Thyroid gland (tissue), 4 donors: ENCODE measurements around the gene ZGPAT. TPM values are rescaled to one million over a fixed set of nuclear protein-coding genes. Genes with fewer than 3 reads are reported as not detected.

Experiments
- DNase-seq, 2 donors: peaks; one replicate each; pipeline ENCODE4 v3.0.0-alpha.2; 2019
- H3K27ac ChIP-seq, 3 donors: fragments of 200-600 bp; sonication (generic); 1 replicate in 2 of 3; 2 replicates in 1 of 3; pipeline ENCODE4 v1.5.1; 2016 to 2019; ENCODE audit warnings: mild to moderate bottlenecking in 1 of 3, moderate library complexity in 1 of 3
- H3K27me3 ChIP-seq: fragments of 200-600 bp; sonication (generic); one replicate; pipeline ENCODE4 v1.5.1; 2019
- H3K36me3 ChIP-seq, 2 donors: fragments of 200-600 bp; sonication (generic); one replicate each; pipeline ENCODE4 v1.5.1; 2016 to 2019
- H3K4me1 ChIP-seq, 2 donors: fragments of 200-600 bp; sonication (generic); one replicate each; pipeline ENCODE4 v1.5.1; 2017 to 2019
- H3K4me3 ChIP-seq, 3 donors: fragments of 200-600 bp; sonication (generic); replicated peaks in 1 of 3; 1 replicate in 2 of 3; 2 replicates in 1 of 3; pipeline ENCODE4 v1.5.1; 2016; ENCODE audit warnings: mild to moderate bottlenecking in 1 of 3
- H3K9me3 ChIP-seq: fragments of 200-600 bp; sonication (generic); one replicate; pipeline ENCODE4 v1.5.1; 2017
- POLR2A ChIP-seq, 2 donors: fragments of 450-650 bp; IDR thresholded peaks; one replicate each; pipeline ENCODE4 v1.6.1; 2017; ENCODE audit warnings: antibody characterized with exemption in 2 of 2, mild to moderate bottlenecking in 2 of 2, moderate library complexity in 1 of 2
- WGBS, 2 donors: methylation state at CpG; one replicate each; pipeline ENCODE4 v1.1.5; 2017; 5-methylcytosine and 5-hydroxymethylcytosine counted together
- intact Hi-C: fragments of 100-400 bp; cut with DNase I; formaldehyde crosslinking; loops from one replicate; pipeline ENCODE4 v1.15.1; 2023
- total RNA-seq, 4 donors: library from RNA; depleted of rRNA; stranded (reverse); fragments of >200 nt; gene quantifications; one replicate each; pipeline ENCODE4 v1.2.3, GENCODE V29; 2016
- TF ChIP-seq, protein P1 (sequence below), 6 experiments: fragments of 200-600 bp in 3 of 6; fragments of 450-650 bp in 3 of 6; sonication (generic) in 3 of 6; IDR thresholded peaks; one replicate each; pipeline ENCODE4 v1.5.1; 2016 to 2019; ENCODE audit warnings: antibody characterized with exemption in 6 of 6, mild to moderate bottlenecking in 2 of 6, inconsistent platforms in 1 of 6, moderate library complexity in 1 of 6

Gene ZGPAT
- total RNA-seq, 4 donors from 2014 or later: 27.7 to 36.3 (median 30.0) TPM

DNA sequence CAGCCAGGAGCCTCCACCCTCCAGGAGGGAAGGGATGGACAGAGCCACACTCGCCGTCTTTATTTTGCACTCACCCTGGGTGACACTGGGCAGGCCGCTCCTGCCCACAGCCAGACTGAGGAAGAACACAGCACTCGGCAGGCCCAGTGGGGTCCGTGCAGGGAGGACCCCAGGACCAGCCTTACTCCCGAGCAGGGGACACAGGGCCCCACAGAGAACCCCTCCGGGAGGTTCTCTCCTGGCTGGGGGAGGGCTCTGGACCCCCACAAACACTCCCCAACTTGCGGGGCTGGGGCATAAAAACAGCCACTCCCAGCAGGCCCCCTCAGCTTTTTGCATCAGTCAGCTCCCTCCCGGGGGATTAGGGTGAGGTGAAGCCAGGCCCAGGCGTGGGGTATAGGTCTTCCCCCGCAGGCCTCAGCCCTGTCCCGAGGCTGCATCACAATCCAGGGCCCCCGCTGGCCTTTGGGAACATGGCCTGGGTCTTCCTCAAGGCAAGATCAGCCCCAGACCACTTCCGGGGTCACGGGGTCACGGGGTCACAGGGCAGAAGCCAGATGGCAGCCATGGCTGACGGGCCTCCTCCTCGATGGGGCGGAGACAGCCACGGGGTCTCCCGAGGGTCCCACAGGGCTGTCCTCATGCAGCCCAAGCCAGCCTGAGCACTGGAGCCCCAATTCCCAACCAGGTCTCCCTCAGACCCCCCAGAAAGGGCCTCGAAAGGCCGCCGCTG lies 8.2 kb upstream of the ZGPAT start:
- H3K27ac ChIP-seq: peak overlapping the region in 2 of 3 donors; percentile 32 to 57
- H3K27me3 ChIP-seq: no peaks in the 10 kb centered on the region
- no peak for DNase-seq
- peaks cover 4 to 6% of the 10 kb centered on the region in 2 donors for H3K36me3 ChIP-seq
- whole genome bisulfite sequencing, 2 donors: 66 to 83% methylated on average over 8 to 12 of the region's 24 CpGs
- peaks cover 11 to 22% of the 10 kb centered on the region in 2 donors for H3K4me1 ChIP-seq
- intact Hi-C loops: no loop called here
- H3K9me3 ChIP-seq: no peaks in the 10 kb centered on the region
- no peak overlapping the region for H3K4me3 ChIP-seq
- TF ChIP-seq POLR2A (IDR thresholded peaks at IDR 0.05): no peak
- TF ChIP-seq, protein P1, sequence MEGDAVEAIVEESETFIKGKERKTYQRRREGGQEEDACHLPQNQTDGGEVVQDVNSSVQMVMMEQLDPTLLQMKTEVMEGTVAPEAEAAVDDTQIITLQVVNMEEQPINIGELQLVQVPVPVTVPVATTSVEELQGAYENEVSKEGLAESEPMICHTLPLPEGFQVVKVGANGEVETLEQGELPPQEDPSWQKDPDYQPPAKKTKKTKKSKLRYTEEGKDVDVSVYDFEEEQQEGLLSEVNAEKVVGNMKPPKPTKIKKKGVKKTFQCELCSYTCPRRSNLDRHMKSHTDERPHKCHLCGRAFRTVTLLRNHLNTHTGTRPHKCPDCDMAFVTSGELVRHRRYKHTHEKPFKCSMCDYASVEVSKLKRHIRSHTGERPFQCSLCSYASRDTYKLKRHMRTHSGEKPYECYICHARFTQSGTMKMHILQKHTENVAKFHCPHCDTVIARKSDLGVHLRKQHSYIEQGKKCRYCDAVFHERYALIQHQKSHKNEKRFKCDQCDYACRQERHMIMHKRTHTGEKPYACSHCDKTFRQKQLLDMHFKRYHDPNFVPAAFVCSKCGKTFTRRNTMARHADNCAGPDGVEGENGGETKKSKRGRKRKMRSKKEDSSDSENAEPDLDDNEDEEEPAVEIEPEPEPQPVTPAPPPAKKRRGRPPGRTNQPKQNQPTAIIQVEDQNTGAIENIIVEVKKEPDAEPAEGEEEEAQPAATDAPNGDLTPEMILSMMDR (IDR thresholded peaks at IDR 0.05): no peak

DNA sequence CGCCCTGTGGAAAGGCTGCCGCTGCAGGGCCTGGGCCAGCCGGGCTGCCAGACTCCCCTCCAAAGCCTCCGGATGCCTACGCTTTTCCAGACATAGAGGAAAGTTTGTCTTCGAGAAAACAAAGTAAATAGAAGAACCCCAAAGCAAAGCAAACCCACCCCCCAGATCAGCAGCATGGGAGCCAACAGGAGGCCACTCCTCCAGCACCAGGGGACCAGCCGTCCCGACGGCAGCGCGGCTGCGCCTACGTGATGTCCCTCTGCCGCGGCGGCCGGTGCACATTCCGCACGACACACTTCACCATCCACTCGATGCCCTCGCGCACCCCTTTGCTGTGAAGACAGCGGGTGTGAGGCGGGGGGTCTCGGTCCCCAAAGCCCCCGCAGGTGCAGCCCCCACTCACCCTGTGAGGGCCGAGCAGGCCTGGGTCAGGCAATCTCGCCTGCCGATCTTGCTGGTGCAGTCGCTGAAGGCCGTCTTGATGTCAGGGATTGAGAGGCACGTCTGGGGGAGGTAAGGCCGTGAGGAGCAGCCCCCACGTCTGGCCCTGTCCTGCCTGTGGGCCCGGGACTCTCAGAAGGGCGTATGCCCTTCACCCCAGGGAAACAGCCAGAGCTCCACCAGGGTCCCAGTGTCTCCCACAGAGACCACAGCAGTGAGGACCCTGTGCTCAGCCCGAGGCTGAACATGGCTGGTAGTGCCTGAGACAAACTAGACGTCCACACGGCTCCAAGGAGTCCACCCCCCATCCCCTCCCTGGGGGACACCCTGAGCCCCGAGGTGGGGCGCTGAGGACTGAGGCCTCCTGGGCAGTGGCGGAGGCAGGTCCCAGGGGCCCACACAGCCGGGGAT lies 7.4 kb upstream of the ZGPAT start:
- Histone ChIP-seq H3K36me3 (peaks cover 0 to 7% of the 10 kb centered on the region in 2 donors), H3K9me3 (no peaks in the 10 kb centered on the region), H3K4me1 (peaks cover 11 to 22% of the 10 kb centered on the region in 2 donors), H3K27ac (no peak overlapping the region), H3K27me3 (no peaks in the 10 kb centered on the region), H3K4me3 (no peak overlapping the region)
- intact Hi-C loops: no loop called here
- TF ChIP-seq, protein P1 (IDR thresholded peaks at IDR 0.05): no peak
- DNase-seq: no peak
- 94 to 97% methylated on average over 31 to 33 of the region's 43 CpGs for WGBS, 2 donors

DNA sequence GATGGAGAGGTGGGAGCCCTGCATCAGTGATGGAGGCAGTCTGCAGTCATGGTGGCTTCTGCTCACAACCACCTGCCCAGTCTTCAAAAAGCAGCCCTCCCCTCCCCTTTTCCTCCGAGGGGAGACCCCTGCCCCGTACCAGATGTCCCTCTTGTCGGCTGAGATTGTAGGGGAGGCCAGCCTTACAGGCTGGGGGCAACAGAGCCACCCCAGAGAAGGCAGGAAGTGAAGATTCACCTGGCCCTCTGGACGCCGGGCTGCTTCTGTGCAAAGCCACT lies 6.8 kb upstream of the ZGPAT start:
- H3K27ac ChIP-seq: no peak overlapping the region
- 73 to 82% methylated on average over 5 of the region's 5 CpGs for WGBS, 2 donors
- no peaks in the 10 kb centered on the region for H3K9me3 ChIP-seq
- intact Hi-C loops: no loop called here
- no peak for DNase-seq
- H3K36me3 ChIP-seq: peaks cover 0 to 12% of the 10 kb centered on the region in 2 donors
- TF ChIP-seq, protein P1 (IDR thresholded peaks at IDR 0.05): no peak
- no peak for TF ChIP-seq POLR2A (IDR thresholded peaks at IDR 0.05)
- H3K27me3 ChIP-seq: no peaks in the 10 kb centered on the region
- peaks cover 11 to 22% of the 10 kb centered on the region in 2 donors for H3K4me1 ChIP-seq
- no peak overlapping the region for H3K4me3 ChIP-seq

DNA sequence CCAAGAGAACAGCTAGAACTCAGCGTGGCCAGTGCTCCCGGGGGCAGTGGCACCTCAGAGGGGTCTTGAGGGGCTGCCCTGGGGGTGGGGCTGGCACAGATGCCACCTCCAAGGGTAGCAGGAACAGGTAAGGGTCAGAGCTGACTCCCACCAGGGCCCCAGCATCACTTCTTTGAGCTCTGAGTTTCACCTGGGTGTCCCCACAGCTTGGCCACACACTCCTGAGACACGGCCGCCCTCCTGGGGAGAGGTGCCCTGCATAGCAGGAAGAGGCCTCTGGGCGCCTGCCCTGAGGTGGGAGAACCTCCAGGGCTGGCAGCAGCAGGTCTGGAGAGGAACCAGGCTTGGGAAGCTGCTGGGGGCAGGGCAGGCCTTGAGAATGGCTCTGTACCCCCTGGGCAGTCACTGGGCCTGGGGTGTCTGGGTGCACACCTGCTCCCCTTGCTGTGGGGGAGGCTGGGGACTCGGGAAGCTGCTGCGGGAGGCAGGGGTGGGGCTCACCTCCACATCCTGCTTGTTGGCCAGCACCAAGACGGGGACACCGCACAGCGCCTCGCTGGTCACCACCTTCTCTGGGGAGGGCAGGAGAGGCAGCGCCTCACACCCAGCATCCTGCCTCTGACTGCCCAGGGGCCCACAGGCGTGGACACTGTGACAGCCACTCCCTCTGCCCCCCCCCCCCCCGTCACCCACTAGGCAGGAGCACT lies 6.4 kb upstream of the ZGPAT start:
- Histone ChIP-seq H3K36me3 (peaks cover 0 to 14% of the 10 kb centered on the region in 2 donors), H3K9me3 (no peaks in the 10 kb centered on the region), H3K4me3 (no peak overlapping the region), H3K4me1 (peaks cover 12 to 26% of the 10 kb centered on the region in 2 donors), H3K27me3 (no peaks in the 10 kb centered on the region), H3K27ac (no peak overlapping the region)
- 79 to 82% methylated on average over 4 to 11 of the region's 14 CpGs for WGBS, 2 donors
- intact Hi-C loops: no loop called here
- DNase-seq: no peak
- TF ChIP-seq POLR2A (IDR thresholded peaks at IDR 0.05): no peak
- TF ChIP-seq, protein P1 (IDR thresholded peaks at IDR 0.05): no peak
